Measurements from ENCODE around the gene SLC35F6.

DNA sequence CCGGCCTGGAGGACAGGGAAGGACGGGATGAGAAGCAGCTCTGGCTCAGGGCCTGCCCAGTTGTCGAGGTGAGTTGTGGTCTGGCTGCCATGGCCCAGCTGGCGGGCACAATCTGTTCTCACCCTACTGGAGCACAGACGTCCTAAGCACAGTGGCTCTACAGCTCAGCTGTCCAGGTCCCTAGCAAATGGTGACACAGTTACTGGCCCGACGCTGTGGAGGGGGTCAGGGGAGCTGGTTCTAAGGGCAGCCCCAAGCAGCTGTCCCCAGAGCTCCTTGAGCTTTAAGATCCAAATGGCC is 38.6 kb upstream of the SLC35F6 start:
- TF ChIP-seq YY1 (IDR thresholded peaks at IDR 0.05; ENCODE audit: insufficient read depth, insufficient read length): no peak
- no peak for TF ChIP-seq ZNF274 (IDR thresholded peaks at IDR 0.05; ENCODE audit: low read depth, low read length)
- TF ChIP-seq SUZ12 (IDR thresholded peaks at IDR 0.05; ENCODE audit: extremely low read depth, insufficient read depth, insufficient read length): no peak
